AG04450 (cell line): ENCODE results near the gene ANP32A. TPM values are rescaled to one million over a fixed set of nuclear protein-coding genes. Genes with fewer than 3 reads are reported as not detected.

Experiments
- CTCF ChIA-PET: fragments of 300-600, 350-600 bp; formaldehyde crosslinking; extraction: SDS; loops from one replicate; lab custom pipeline; 2022; ENCODE audit warnings: antibody characterized with exemption, inconsistent platforms; lab: Charles Lee
- POLR2A ChIA-PET: fragments of 350-600 bp; formaldehyde crosslinking; extraction: SDS; loops from one replicate; lab custom pipeline; 2021; ENCODE audit warnings: antibody characterized with exemption, inconsistent platforms; lab: Yijun Ruan, JAX
- DNase-seq: peaks from one replicate; pipeline ENCODE4 v3.0.0-alpha.2; 2011; ENCODE audit warnings: low read depth, low spot score
- H3K27ac ChIP-seq: one replicate; pipeline ENCODE4 v1.5.1; 2012; ENCODE audit warnings: low read depth, low read length, control low read depth
- H3K27me3 ChIP-seq: one replicate; pipeline ENCODE4 v1.6.0; 2012; ENCODE audit warnings: low read length; ENCODE audit not compliant: control insufficient read depth, insufficient read depth
- H3K4me3 ChIP-seq: 2 replicates; pipeline ENCODE4 v1.5.1; 2011; ENCODE audit warnings: mild to moderate bottlenecking, low read depth, low read length, control low read depth
- H3K9me3 ChIP-seq: 2 replicates; pipeline ENCODE4 v1.5.1; 2012; ENCODE audit warnings: low read length; ENCODE audit not compliant: control insufficient read depth, insufficient read depth
- polyA plus RNA-seq: library from polyadenylated mRNA; depleted of rRNA; stranded (reverse); fragments of >200 nt; gene quantifications from 2 replicates; pipeline ENCODE4 v1.2.3, GENCODE V29; 2011
- TF ChIP-seq, protein P1 (sequence below): IDR thresholded peaks from 2 replicates; pipeline ENCODE4 v1.5.1; 2011; ENCODE audit warnings: low read depth, low read length, control low read depth, inconsistent platforms

The ANP32A gene
- polyA plus RNA-seq, 1 experiment: 69.4 TPM

GRCh38 chr15:68800875-68801274, 19.8 kb downstream of the ANP32A start:
- Histone ChIP-seq H3K27me3 (no peaks in the 10 kb centered on the region), H3K27ac (no peak overlapping the region), H3K9me3 (no peaks in the 10 kb centered on the region), H3K4me3 (no peak overlapping the region)
- DNase-seq: no peak
- ChIA-PET POLR2A (no interaction called here), CTCF (interaction anchor here (0.6 kb wide), 1 partner anchor 588 kb away, joined by 4 read pairs; no protein-coding TSS in a partner anchor)
- TF ChIP-seq, protein P1, sequence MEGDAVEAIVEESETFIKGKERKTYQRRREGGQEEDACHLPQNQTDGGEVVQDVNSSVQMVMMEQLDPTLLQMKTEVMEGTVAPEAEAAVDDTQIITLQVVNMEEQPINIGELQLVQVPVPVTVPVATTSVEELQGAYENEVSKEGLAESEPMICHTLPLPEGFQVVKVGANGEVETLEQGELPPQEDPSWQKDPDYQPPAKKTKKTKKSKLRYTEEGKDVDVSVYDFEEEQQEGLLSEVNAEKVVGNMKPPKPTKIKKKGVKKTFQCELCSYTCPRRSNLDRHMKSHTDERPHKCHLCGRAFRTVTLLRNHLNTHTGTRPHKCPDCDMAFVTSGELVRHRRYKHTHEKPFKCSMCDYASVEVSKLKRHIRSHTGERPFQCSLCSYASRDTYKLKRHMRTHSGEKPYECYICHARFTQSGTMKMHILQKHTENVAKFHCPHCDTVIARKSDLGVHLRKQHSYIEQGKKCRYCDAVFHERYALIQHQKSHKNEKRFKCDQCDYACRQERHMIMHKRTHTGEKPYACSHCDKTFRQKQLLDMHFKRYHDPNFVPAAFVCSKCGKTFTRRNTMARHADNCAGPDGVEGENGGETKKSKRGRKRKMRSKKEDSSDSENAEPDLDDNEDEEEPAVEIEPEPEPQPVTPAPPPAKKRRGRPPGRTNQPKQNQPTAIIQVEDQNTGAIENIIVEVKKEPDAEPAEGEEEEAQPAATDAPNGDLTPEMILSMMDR: no peak

- POLR2A ChIA-PET: no interaction called here
- CTCF ChIA-PET: no interaction called here
- TF ChIP-seq, protein P1: no peak
- H3K27me3 ChIP-seq: no peaks in the 10 kb centered on the region
- no peak overlapping the region for H3K27ac ChIP-seq
- H3K9me3 ChIP-seq: no peaks in the 10 kb centered on the region; the same call in 1 of the 2 replicates
- no peak for DNase-seq
- no peak overlapping the region for H3K4me3 ChIP-seq
These were observed 22.2 kb downstream of the ANP32A start for GRCh38 chr15:68798346-68799094.

DNA sequence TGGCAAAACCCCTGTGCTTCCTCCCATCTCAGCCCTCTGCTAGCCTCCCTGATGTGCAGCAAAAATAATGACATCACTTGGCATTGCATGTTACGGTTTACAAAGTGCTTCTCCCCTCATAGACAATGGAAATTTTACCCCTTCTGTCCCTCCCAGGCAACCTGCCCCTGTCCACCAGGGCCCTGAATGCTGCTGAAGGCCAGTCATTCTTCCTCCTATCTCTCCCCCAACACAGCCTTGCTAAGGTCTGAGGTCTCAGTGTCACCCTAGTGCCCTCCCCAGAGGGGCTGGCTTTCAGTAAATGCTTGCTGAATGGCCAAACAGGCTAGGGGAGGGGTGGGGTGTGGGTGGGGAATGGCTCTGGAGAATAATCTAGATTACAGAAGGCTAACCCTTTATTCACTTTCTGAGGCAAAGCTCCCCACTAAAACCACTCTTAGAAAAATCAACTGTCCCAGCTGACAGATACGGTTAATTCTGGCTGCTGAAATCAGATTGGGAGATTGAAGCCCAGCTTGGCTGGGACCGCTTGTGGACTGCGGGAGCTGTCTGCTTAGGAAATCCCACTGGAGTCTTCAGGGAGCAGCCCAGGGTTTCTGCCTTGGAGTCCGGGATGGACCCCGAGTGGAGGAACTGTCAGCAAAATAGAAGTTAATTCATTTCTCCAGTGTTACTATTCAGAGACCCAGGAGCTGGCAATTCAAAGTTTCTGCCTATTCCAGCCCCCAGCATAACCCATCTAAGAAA, 22.9 kb downstream of the ANP32A start:
- Histone ChIP-seq H3K27me3 (no peaks in the 10 kb centered on the region), H3K27ac (no peak overlapping the region), H3K9me3 (no peaks in the 10 kb centered on the region; the same call in 1 of the 2 replicates), H3K4me3 (no peak overlapping the region)
- POLR2A ChIA-PET: no interaction called here
- TF ChIP-seq, protein P1: no peak
- CTCF ChIA-PET: no interaction called here
- no peak for DNase-seq

GRCh38 chr15:68797191-68797590, 23.5 kb downstream of the ANP32A start:
- Histone ChIP-seq H3K27me3 (no peaks in the 10 kb centered on the region), H3K27ac (no peak overlapping the region), H3K4me3 (no peak overlapping the region), H3K9me3 (no peaks in the 10 kb centered on the region; the same call in 1 of the 2 replicates)
- ChIA-PET CTCF (no interaction called here), POLR2A (no interaction called here)
- TF ChIP-seq, protein P1: no peak
- DNase-seq: no peak

DNA sequence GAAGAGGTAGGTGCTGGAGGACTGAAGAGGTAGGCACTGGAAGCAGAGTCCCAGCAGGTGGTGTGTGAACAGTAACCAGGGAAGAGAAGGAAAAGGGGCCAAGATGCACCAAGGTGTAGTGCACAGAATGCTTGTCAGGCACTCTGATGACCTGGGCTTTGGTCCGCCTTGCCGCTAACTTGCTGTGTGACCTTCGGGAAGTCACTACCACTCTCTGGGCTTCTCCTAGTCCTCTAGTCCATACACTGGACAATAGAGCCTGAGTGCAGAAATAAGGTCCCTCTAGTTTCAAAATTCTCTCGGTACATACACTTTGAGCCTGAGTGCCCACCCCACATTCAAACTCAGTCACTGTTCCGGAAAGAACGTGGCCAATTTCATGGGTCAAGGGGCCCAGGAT, 24.1 kb downstream of the ANP32A start:
- ChIA-PET CTCF (no interaction called here), POLR2A (no interaction called here)
- Histone ChIP-seq H3K27me3 (no peaks in the 10 kb centered on the region), H3K4me3 (no peak overlapping the region), H3K9me3 (no peaks in the 10 kb centered on the region; the same call in 1 of the 2 replicates), H3K27ac (no peak overlapping the region)
- TF ChIP-seq, protein P1: no peak
- DNase-seq: no peak
